ENCODE results near the gene UBE2M.

GRCh38 chr19:58553799-58554493 lies 4.5 kb downstream of the UBE2M start:
- TF ChIP-seq CTCF (IDR thresholded peaks at IDR 0.05) = no peak
- no peak for TF ChIP-seq SMC3 (IDR thresholded peaks at IDR 0.05; ENCODE audit: low read depth, low read length)
- no peak for TF ChIP-seq MAX (IDR thresholded peaks at IDR 0.05; ENCODE audit: low read depth)
- TF ChIP-seq SIN3A (IDR thresholded peaks at IDR 0.05; ENCODE audit: borderline replicate concordance, low read depth, low read length) = no peak
- no peak for TF ChIP-seq TAF1 (IDR thresholded peaks at IDR 0.05; ENCODE audit: borderline replicate concordance, low read depth, low read length)
- TF ChIP-seq RAD21 (IDR thresholded peaks at IDR 0.05; ENCODE audit: low read length) = no peak
- no peak for TF ChIP-seq POLR2AphosphoS5 (IDR thresholded peaks at IDR 0.05; ENCODE audit: low read depth, low read length)
- no peak for TF ChIP-seq IRF3 (IDR thresholded peaks at IDR 0.05; ENCODE audit: low read depth, low read length)
- TF ChIP-seq RXRA (IDR thresholded peaks at IDR 0.05; ENCODE audit: borderline replicate concordance, low read depth) = no peak
